Limb (tissue), 2 donors: ENCODE measurements around the gene ADGRE2.
A peak's percentile ranks its signal among the peaks of the same experiment; 100 is the strongest.

Source experiments
- DNase-seq, 2 donors: peaks; one replicate each; pipeline ENCODE4 v3.0.0-alpha.2; 2016; ENCODE audit errors: extremely low spot score in 2 of 2

ADGRE2 gene

GRCh38 chr19:14746886-14747285 lies 31.5 kb downstream of the ADGRE2 start:
- no peak for DNase-seq

GRCh38 chr19:14735915-14736314 lies 42.4 kb downstream of the ADGRE2 start:
- no peak for DNase-seq

DNA sequence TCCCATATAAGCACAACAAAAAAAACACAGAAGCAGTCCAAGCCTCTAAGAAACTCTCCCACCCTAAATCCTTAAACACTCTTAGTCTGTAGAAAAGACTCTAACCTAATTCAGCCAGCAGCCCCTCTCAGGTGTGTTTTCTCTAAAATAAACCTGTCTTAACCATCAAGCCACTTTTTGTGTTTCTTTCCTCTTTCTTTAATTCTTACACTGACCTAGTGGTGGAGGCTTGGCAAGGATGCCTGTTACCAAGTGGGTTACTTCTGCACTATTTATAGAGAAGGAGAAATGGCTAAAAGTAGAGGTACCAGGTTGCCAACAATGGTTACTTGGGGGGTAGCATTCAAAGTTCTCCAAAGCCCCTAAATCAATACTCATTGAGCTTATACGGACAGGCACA lies 44.8 kb downstream of the ADGRE2 start:
- DNase-seq = no peak

DNA sequence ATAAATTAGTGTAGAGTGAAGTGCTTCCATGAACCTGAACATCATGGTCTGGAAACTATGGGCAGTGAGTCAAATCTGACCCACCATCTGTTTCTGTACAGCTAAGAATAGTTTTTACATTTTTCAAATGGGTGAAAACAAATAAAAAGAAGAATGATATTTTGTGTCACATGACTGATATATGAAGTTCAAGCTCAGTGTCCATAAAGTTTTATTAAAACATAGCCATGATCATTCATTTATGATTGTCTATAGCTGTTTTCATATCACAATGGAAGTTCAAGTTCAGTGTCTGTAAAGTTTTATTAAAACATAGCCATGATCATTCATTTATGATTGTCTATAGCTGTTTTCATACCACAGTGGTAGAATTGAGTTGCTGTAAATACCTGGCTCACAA lies 45.9 kb downstream of the ADGRE2 start:
- DNase-seq = no peak

- DNase-seq = no peak
Measured at GRCh38 chr19:14731200-14731599, 47.2 kb downstream of the ADGRE2 start.

DNA sequence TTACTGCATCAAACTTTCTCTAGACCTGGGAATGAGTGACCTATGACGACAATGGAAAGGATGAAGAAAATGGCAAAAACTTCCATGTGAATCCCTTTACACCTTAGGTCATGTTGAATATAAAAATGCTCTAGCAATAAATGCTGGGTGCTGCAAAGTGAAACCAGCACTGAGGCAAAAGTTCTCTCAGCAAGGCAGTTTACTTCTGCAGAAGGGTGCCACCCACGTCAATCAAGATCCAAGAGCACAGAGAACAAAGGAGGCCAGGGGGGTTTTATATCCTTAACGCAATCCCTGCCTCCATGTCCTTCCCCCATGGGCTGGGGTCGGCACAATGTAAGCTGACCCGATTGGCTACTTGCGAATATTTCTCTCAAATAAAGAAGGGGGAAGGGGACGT lies 49.8 kb downstream of the ADGRE2 start:
- no peak for DNase-seq

DNA sequence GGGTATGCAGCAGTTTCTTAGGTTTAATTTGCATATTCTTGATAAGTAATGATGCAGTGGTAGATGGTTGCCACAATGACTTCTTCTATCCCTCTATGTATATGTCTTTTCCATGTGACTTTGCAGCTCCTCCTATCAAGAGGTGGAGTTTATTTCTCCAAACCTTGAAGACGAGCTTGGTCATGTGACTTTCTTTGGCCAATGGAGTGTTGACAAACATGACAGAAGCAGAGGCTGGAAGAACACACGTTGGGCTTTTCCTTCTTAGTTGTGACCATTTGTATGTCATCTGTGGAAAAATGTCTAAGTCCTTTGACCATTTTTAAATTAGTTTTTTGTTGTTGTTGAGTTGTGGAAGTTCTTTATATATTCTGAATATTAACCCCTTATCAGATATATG lies 56.2 kb downstream of the ADGRE2 start:
- no peak for DNase-seq

DNA sequence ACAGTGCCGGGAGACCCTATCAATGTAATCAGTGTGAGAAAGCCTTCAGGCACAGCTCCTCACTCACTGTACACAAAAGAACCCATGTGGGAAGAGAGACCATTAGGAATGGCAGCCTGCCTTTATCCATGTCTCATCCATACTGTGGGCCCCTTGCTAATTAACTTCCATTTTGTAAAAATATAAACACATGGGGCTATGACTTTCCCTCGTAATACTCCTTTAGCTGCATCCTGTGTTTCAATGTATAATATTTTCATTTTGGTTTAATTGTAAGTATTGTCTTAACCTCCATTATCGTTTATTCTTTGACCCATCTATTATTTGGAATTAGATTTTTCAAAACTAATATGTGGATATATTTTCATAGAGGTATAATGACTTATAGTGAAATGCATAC lies 59.2 kb downstream of the ADGRE2 start:
- DNase-seq = no peak

DNA sequence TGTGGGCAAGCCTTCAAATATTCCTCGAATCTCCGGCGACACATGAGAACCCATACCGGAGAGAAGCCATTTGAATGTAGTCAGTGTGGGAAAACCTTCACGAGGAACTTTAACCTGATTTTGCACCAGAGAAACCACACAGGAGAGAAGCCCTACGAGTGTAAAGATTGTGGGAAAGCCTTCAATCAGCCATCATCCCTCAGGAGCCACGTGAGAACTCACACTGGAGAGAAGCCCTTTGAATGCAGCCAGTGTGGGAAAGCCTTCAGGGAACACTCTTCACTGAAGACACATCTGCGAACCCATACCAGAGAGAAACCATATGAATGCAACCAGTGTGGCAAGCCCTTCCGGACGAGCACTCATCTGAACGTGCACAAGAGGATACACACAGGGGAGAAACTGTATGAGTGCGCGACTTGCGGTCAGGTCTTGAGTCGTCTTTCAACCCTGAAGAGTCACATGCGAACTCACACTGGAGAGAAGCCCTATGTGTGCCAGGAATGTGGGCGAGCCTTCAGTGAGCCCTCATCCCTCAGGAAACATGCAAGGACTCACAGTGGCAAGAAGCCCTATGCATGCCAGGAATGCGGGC lies 59.7 kb downstream of the ADGRE2 start:
- no peak for DNase-seq

- DNase-seq = no peak
Measured at GRCh38 chr19:14715841-14716240, 62.5 kb downstream of the ADGRE2 start.

- no peak for DNase-seq
Measured at GRCh38 chr19:14704450-14704849, 73.9 kb downstream of the ADGRE2 start.

DNA sequence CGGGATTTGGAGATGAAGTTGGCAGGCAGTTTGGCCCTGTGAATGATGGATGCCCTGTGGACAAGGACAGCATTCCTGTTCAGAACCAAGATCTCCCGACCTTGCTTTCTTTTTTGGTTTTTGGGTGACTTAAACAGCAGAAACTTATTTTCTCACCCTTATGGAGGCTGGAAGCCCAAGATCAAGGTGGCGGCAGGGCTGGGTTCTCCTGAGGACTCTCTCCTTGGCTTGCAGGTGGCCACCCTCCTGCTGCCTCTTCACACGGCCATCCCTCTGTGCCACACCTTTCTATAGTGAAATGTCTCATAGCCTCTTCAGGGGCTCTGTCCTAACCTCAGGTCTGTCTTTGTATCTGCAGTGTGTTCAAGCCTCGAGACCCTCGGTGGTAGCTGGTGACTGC lies 74.5 kb downstream of the ADGRE2 start:
- no peak for DNase-seq

- DNase-seq = no peak
Measured at GRCh38 chr19:14700711-14701375, 77.5 kb downstream of the ADGRE2 start.

- DNase-seq = no peak
Measured at GRCh38 chr19:14699641-14700040, 78.7 kb downstream of the ADGRE2 start.

GRCh38 chr19:14695471-14695870 lies 82.9 kb downstream of the ADGRE2 start:
- no peak for DNase-seq

GRCh38 chr19:14694641-14695266 lies 83.6 kb downstream of the ADGRE2 start:
- no peak for DNase-seq

- DNase-seq = peak; percentile 91 to 99
Measured at GRCh38 chr19:14689598-14690503, 88.5 kb downstream of the ADGRE2 start, which contains the start of gene ZNF333. Gene ZNF333 (plus strand): TSS chr19:14690048. CDS start chr19:14693492, 3,444 bp downstream.

DNA sequence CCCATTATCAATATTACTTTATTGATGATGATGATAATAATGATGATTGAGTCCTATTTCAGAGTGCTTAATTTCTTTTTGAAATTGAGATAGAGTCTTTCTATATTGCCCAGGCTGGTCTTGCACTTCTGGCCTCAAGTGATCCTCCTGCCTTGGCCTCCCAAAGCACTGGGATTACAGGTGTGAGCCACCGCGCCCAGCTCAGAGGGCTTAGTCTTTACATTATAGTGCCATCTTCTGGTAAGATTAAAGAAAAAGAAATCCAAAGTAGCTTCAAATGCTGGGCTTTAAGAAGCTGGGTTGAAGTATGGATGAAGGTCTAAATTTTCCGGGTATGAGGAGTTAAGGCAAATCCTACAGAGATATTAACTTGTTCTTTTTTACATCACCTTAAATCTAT lies 91.9 kb downstream of the ADGRE2 start:
- no peak for DNase-seq

- DNase-seq = no peak
Measured at GRCh38 chr19:14683439-14683838, 94.9 kb downstream of the ADGRE2 start.
